ENCODE results near the gene RPRML.
"Not testable (repeated sequence)": the region's sequence is repeated elsewhere in the genome, so short reads cannot be mapped to it uniquely, and the experiment has no call there.

Gene RPRML

DNA sequence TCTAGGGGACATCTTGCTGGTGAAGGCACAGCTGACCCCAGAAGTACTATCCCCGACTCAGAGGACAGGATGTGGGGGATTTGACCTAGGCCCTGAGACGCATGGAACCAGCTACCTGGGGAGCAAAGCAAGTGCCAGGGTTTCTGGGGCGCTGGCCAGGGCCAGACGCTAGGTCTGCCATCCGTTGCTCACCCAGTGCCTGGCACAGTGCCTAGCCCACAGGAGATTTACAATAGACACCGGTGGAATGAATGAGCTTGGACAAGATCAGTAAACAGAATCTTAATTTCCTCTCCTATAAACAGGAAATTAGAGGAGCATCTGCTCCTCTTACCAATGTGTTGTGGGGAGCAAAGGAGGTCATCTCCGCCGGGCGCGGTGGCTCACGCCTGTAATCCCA, 5.0 kb downstream of the RPRML start:
- Histone ChIP-seq H3K4me1 (ENCODE audit: insufficient read depth, low read length) (peaks cover 7% of the 10 kb centered on the region), H3K36me3 (ENCODE audit: insufficient read depth, low read length) (no peaks in the 10 kb centered on the region), H3K27ac (ENCODE audit: low read depth, low read length) (no peak overlapping the region), H3K4me3 (ENCODE audit: low read depth in 1 of 2, low read length in 2 of 2) (no peak overlapping the region), H3K9ac (ENCODE audit: low read length) (no peak overlapping the region), H3K9me3 (ENCODE audit: low read length) (no peaks in the 10 kb centered on the region), H3K27me3 (ENCODE audit: control insufficient read depth in 1 of 2, insufficient read depth in 2 of 2, low read length in 2 of 2) (peaks cover 23 to 27% of the 10 kb centered on the region in 2 donors)

DNA sequence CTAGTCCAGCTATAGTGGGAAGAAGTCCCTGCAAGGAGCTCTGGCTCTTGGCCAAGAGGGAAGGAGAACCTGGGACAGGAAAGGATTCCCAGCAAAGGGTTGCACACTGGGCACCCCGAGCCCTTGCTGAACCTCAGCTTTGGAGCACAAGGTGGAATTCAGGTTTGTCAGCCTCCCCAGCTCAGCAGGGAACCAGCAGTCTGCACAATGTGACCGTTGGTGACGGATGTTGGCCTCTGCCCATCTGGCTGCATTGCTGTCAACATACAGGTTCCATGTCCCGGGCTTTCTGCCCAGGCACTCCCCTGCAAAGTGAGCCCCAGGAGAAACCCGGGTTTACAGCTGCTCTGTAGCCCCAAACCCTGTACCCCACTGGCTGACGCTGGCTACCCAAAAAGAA, 6.7 kb downstream of the RPRML start:
- no peak overlapping the region for H3K9ac ChIP-seq (ENCODE audit: low read length)
- H3K4me1 ChIP-seq (ENCODE audit: insufficient read depth, low read length): no peaks in the 10 kb centered on the region
- peaks cover 10% of the 10 kb centered on the region for H3K36me3 ChIP-seq (ENCODE audit: insufficient read depth, low read length)
- H3K27ac ChIP-seq (ENCODE audit: low read depth, low read length): no peak overlapping the region
- H3K4me3 ChIP-seq (ENCODE audit: low read depth in 1 of 2, low read length in 2 of 2): no peak overlapping the region
- H3K9me3 ChIP-seq (ENCODE audit: low read length): no peaks in the 10 kb centered on the region
- H3K27me3 ChIP-seq (ENCODE audit: control insufficient read depth in 1 of 2, insufficient read depth in 2 of 2, low read length in 2 of 2): peaks cover 9 to 10% of the 10 kb centered on the region in 2 donors

DNA sequence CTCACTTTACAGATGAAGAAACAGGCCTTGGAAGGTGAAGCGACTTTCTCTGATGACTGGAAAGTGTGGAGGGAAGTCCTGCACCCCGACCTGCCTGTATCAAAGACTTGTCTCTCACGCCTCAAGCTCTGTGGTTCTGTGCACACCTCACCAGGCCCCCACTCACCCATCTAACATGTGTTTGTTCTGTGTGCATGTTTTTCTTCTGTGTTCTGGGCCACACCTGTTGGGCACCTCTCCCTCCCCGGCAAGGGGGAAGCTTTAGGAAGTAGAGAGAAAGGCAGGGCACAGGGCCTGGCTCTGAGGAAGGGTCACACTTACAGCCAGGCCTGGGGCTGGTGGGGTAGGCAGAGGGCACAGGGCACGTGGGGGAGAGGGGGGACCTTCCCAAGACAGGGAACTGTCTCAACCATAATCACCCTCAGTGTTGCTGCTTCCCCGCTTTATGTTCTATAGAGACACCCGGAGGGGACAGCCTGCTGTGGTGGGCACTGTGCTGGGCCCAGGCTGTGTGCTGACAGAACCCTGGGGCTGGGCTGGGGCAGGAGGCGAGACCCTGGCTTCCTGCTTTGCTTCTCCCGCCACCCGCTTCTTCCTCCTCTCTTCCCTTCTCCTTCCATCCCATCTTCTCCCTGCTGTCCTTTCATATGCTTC, 7.3 kb downstream of the RPRML start:
- no peaks in the 10 kb centered on the region for H3K4me1 ChIP-seq (ENCODE audit: insufficient read depth, low read length)
- no peak overlapping the region for H3K9ac ChIP-seq (ENCODE audit: low read length)
- H3K27me3 ChIP-seq (ENCODE audit: control insufficient read depth in 1 of 2, insufficient read depth in 2 of 2, low read length in 2 of 2): peaks cover 3 to 4% of the 10 kb centered on the region in 2 donors
- no peak overlapping the region for H3K4me3 ChIP-seq (ENCODE audit: low read depth in 1 of 2, low read length in 2 of 2)
- no peaks in the 10 kb centered on the region for H3K9me3 ChIP-seq (ENCODE audit: low read length)
- H3K36me3 ChIP-seq (ENCODE audit: insufficient read depth, low read length): peaks cover 10% of the 10 kb centered on the region
- no peak overlapping the region for H3K27ac ChIP-seq (ENCODE audit: low read depth, low read length)

DNA sequence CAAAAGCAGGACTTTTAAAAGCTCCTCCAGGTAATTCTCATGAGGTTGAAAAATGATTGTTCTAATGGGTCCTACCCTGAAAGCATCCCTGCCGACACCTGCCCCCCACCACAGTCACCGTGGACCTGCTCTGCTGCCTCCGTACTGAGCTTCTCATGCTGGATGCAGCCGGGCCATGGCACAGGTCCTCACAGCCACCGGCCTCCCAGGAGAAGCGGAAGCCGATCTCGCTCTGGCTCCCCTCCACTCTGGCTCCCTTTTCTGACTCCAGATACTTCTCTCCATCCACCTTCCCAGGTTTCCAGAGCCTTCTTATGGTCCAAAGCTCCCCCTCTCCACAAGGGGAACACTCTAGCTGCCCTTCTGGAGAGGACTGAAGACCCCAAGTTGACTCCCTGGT, 10.2 kb downstream of the RPRML start:
- Histone ChIP-seq H3K9ac (ENCODE audit: low read length) (no peak overlapping the region), H3K36me3 (ENCODE audit: insufficient read depth, low read length) (peaks cover 10% of the 10 kb centered on the region), H3K4me1 (ENCODE audit: insufficient read depth, low read length) (no peaks in the 10 kb centered on the region), H3K9me3 (ENCODE audit: low read length) (no peaks in the 10 kb centered on the region), H3K27ac (ENCODE audit: low read depth, low read length) (no peak overlapping the region), H3K27me3 (ENCODE audit: control insufficient read depth in 1 of 2, insufficient read depth in 2 of 2, low read length in 2 of 2) (no peaks in the 10 kb centered on the region), H3K4me3 (ENCODE audit: low read depth in 1 of 2, low read length in 2 of 2) (no peak overlapping the region)

DNA sequence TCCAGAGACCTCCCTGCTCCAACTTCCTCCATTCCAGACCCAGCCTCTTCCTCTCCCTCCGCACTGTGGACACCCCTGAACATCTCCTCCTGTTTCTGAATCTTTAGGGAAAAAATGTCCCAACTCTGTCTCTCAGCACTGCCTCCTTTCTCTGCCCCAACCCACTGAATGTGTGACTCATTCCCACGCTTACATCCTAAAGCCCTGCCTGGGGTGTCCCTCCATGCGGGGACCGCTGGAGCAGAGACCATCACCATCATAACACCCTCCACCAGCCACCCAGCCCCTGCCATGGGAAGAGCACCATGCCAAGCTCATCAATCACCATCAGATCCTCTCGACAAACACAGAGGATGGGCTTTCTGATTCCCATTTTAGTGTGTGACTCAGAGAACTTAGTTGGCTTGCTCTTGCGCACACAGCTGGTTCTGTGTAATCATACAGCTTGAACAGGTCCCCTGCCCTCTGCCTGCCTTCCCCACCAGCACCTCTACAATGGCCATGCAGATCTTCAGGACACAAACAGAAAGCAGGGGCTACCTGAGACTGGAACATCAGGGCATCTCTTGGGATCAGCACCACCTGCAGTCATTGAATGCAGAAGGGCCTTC, 10.7 kb downstream of the RPRML start:
- no peak overlapping the region for H3K27ac ChIP-seq (ENCODE audit: low read depth, low read length)

DNA sequence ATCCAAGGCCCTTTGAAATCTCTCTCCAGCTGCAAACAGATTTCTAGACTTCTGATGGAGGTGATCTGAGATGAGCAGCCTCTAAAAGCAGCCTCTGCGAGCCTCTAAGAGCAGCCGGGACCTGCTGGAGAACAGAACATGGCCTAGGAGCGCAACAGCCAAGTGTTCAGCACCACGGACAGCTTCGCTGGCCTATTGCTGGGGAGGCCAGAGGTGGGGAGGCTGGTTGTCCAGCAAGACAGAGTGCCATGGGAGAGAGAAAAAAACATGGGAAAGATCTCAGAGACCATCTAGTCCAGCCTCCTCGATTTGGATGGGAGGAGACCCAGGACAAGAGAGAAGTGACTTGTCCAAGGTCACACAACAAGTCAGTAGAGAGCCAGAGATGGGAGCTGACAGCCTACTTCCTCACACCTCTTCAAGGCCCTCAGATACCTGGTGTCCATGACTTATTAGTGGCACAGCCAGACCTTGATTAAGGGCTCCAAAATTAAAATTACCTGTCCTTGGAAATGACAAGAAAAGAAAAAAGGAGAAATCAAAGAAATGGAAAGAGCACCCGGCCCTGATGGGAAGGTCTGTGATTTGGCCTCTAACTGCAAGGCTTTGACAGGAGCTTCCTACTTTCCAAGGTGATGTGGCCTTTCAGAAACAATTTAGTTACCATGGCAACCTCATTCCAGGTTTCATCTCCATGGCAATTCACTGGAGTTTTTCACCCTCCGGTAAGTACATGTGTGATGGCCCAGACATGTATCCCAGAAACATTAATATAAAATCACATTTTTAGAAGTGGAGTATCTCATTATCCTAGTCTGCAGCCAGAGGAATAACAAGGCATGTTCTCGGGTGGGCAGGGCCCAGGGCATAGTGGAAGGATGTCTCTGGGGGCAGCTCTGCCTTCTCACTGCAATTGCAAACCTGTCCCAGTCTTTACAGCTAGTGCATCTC, 14.5 kb downstream of the RPRML start:
- no peak overlapping the region for H3K27ac ChIP-seq (ENCODE audit: low read depth, low read length)

More for the DNA sequence above, 10.7 kb downstream of the RPRML start:
- Histone ChIP-seq H3K4me3 (ENCODE audit: low read depth in 1 of 2, low read length in 2 of 2) (no peak overlapping the region), H3K9me3 (ENCODE audit: low read length) (no peaks in the 10 kb centered on the region), H3K27me3 (ENCODE audit: control insufficient read depth in 1 of 2, insufficient read depth in 2 of 2, low read length in 2 of 2) (no peaks in the 10 kb centered on the region), H3K9ac (ENCODE audit: low read length) (no peak overlapping the region), H3K4me1 (ENCODE audit: insufficient read depth, low read length) (no peaks in the 10 kb centered on the region), H3K36me3 (ENCODE audit: insufficient read depth, low read length) (peaks cover 10% of the 10 kb centered on the region)

GRCh38 chr17:46963571-46963970, 15.5 kb downstream of the RPRML start:
- Histone ChIP-seq H3K4me3 (ENCODE audit: low read depth in 1 of 2, low read length in 2 of 2) (no peak overlapping the region), H3K27me3 (ENCODE audit: control insufficient read depth in 1 of 2, insufficient read depth in 2 of 2, low read length in 2 of 2) (peaks cover 0 to 2% of the 10 kb centered on the region in 2 donors), H3K36me3 (ENCODE audit: insufficient read depth, low read length) (peaks cover 6% of the 10 kb centered on the region)

More for the DNA sequence above, 14.5 kb downstream of the RPRML start:
- Histone ChIP-seq H3K4me3 (ENCODE audit: low read depth in 1 of 2, low read length in 2 of 2) (no peak overlapping the region), H3K36me3 (ENCODE audit: insufficient read depth, low read length) (peaks cover 10% of the 10 kb centered on the region), H3K27me3 (ENCODE audit: control insufficient read depth in 1 of 2, insufficient read depth in 2 of 2, low read length in 2 of 2) (no peaks in the 10 kb centered on the region), H3K4me1 (ENCODE audit: insufficient read depth, low read length) (no peaks in the 10 kb centered on the region), H3K9me3 (ENCODE audit: low read length) (no peaks in the 10 kb centered on the region), H3K9ac (ENCODE audit: low read length) (no peak overlapping the region)

DNA sequence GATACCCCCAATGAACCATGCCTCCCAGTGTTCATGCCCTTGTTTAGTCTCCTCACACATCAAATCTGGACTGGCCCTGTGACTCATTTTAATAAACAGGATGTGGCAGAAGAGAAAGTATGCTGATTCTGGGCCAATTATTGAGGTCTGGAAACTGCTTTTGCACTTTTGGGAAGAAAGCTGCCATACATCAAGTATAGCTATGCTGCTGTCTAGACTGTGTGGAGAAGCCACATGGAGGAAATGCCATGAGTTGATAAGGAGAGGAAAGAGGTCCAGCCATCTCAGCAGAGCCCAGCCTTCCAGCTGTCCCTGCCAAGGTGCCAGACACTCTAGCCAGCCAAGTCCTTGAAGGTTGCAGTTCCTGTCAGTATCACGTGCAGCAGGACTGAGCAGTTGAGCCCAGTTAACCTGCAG, 16.7 kb downstream of the RPRML start:
- no peaks in the 10 kb centered on the region for H3K9me3 ChIP-seq (ENCODE audit: low read length)
- no peak overlapping the region for H3K4me3 ChIP-seq (ENCODE audit: low read depth in 1 of 2, low read length in 2 of 2)
- H3K36me3 ChIP-seq (ENCODE audit: insufficient read depth, low read length): no peaks in the 10 kb centered on the region
- H3K27ac ChIP-seq (ENCODE audit: low read depth, low read length): no peak overlapping the region
- H3K9ac ChIP-seq (ENCODE audit: low read length): no peak overlapping the region
- peaks cover 0 to 5% of the 10 kb centered on the region in 2 donors for H3K27me3 ChIP-seq (ENCODE audit: control insufficient read depth in 1 of 2, insufficient read depth in 2 of 2, low read length in 2 of 2)
- no peaks in the 10 kb centered on the region for H3K4me1 ChIP-seq (ENCODE audit: insufficient read depth, low read length)

More at GRCh38 chr17:46963571-46963970, 15.5 kb downstream of the RPRML start:
- no peaks in the 10 kb centered on the region for H3K4me1 ChIP-seq (ENCODE audit: insufficient read depth, low read length)
- no peaks in the 10 kb centered on the region for H3K9me3 ChIP-seq (ENCODE audit: low read length)
- H3K27ac ChIP-seq (ENCODE audit: low read depth, low read length): no peak overlapping the region
- no peak overlapping the region for H3K9ac ChIP-seq (ENCODE audit: low read length)

- Histone ChIP-seq H3K9me3 (ENCODE audit: low read length) (no peaks in the 10 kb centered on the region), H3K27ac (ENCODE audit: low read depth, low read length) (no peak overlapping the region), H3K4me1 (ENCODE audit: insufficient read depth, low read length) (no peaks in the 10 kb centered on the region), H3K27me3 (ENCODE audit: control insufficient read depth in 1 of 2, insufficient read depth in 2 of 2, low read length in 2 of 2) (peaks cover 0 to 12% of the 10 kb centered on the region in 2 donors), H3K9ac (ENCODE audit: low read length) (no peak overlapping the region), H3K36me3 (ENCODE audit: insufficient read depth, low read length) (no peaks in the 10 kb centered on the region), H3K4me3 (ENCODE audit: low read depth in 1 of 2, low read length in 2 of 2) (no peak overlapping the region)
Measured at GRCh38 chr17:46960152-46960551, 18.9 kb downstream of the RPRML start.

DNA sequence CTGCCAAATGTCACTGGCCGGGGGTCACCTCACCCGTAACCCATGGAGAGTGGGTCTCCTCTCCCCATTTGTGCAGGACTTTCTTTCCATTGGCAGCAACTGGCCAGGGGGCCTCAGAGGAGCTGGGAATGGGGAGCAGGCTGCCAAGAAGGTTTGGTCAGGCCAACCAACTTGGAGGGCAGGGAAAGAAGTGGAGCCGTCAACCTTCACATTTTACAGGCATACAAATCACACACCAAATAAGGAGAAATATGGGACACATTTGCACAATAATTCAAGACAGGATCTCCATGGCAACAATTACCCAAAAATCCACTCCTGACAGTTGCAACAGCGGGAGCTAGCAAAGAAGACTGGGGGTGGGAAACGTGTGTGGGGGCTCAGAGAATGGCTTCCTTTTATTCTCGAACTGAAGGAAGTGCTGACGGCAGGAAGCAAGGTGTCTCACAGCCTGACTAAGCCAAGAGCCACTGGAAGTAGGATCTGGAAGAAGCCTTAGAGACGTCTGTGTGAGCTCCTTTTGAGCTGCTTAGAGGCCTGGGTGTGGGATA, 20.9 kb downstream of the RPRML start:
- Histone ChIP-seq H3K9me3 (ENCODE audit: low read length) (no peaks in the 10 kb centered on the region), H3K4me3 (ENCODE audit: low read depth in 1 of 2, low read length in 2 of 2) (no peak overlapping the region), H3K9ac (ENCODE audit: low read length) (no peak overlapping the region), H3K36me3 (ENCODE audit: insufficient read depth, low read length) (no peaks in the 10 kb centered on the region), H3K4me1 (ENCODE audit: insufficient read depth, low read length) (no peaks in the 10 kb centered on the region), H3K27me3 (ENCODE audit: control insufficient read depth in 1 of 2, insufficient read depth in 2 of 2, low read length in 2 of 2) (peaks cover 0 to 12% of the 10 kb centered on the region in 2 donors), H3K27ac (ENCODE audit: low read depth, low read length) (no peak overlapping the region)

- H3K9me3 ChIP-seq (ENCODE audit: low read length); H3K4me3 ChIP-seq (ENCODE audit: low read depth in 1 of 2, low read length in 2 of 2); H3K27ac ChIP-seq (ENCODE audit: low read depth, low read length); H3K27me3 ChIP-seq (ENCODE audit: control insufficient read depth in 1 of 2, insufficient read depth in 2 of 2, low read length in 2 of 2); H3K9ac ChIP-seq (ENCODE audit: low read length); H3K36me3 ChIP-seq (ENCODE audit: insufficient read depth, low read length); H3K4me1 ChIP-seq (ENCODE audit: insufficient read depth, low read length): not testable (repeated sequence)
Measured at GRCh38 chr17:46953191-46953590, 25.9 kb downstream of the RPRML start.
